Measurements from ENCODE around the gene SERGEF.

DNA sequence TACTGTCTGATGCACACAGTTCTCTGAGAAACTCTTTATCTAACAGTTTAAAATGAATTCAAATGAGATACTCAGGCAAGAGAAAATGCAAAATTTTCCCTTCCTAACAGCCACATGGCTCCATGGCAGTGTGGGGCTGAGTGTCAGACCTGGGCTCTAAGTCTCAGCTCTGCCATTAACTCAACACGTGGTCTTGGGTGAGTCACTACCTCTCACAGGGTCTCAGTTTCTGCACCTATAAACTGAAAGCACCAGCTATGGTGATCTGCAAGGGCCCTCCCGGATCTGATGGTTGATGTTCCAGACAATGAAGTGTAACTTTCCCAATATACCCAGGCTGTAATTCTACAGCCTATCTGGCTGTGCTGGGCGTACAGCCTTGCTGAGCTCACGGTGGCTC is 207.8 kb downstream of the SERGEF start:
- TF ChIP-seq, protein P1, sequence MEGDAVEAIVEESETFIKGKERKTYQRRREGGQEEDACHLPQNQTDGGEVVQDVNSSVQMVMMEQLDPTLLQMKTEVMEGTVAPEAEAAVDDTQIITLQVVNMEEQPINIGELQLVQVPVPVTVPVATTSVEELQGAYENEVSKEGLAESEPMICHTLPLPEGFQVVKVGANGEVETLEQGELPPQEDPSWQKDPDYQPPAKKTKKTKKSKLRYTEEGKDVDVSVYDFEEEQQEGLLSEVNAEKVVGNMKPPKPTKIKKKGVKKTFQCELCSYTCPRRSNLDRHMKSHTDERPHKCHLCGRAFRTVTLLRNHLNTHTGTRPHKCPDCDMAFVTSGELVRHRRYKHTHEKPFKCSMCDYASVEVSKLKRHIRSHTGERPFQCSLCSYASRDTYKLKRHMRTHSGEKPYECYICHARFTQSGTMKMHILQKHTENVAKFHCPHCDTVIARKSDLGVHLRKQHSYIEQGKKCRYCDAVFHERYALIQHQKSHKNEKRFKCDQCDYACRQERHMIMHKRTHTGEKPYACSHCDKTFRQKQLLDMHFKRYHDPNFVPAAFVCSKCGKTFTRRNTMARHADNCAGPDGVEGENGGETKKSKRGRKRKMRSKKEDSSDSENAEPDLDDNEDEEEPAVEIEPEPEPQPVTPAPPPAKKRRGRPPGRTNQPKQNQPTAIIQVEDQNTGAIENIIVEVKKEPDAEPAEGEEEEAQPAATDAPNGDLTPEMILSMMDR (IDR thresholded peaks at IDR 0.05), result no peak
- no peak for TF ChIP-seq POLR2A (IDR thresholded peaks at IDR 0.05)

Data from tibial nerve (tissue), 3 donors.